Measurements from ENCODE around the gene PRR14. TPM values are rescaled to one million over a fixed set of nuclear protein-coding genes. Genes with fewer than 3 reads are reported as not detected.

PRR14 gene
- total RNA-seq, 1 donor from 2014 or later, result 2.6 TPM

DNA sequence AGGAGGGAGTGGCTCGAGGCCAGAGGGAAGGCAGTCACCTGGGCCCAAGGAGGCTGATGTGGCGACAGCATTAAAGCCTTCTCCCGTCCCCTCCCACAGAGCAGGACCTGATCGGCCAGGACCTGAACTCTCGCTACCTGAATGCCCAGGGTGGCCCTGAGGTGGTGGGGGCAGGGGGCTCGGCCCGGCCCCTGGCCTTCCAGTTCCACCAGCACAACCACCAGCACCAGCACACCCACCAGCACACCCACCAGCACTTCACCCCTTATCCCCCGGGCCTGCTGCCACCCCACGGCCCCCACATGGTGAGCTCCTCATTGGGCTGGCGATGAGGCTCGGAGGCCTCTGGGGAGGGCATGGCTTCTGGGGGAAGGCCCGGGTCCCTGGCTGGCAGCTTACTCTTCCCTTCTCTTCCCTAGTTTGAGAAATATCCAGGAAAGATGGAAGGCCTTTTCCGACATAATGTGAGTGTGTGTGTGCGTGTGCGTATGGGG lies 13.9 kb downstream of the PRR14 start:
- no peak overlapping the region for H3K4me3 ChIP-seq (ENCODE audit: low read depth, low read length)
- DNase-seq (ENCODE audit: low read depth) (no peak), FAIRE-seq (no peak)
- H3K27me3 ChIP-seq (ENCODE audit: control insufficient read depth, insufficient read depth, low read length), result no peaks in the 10 kb centered on the region
- TF ChIP-seq, protein P1, sequence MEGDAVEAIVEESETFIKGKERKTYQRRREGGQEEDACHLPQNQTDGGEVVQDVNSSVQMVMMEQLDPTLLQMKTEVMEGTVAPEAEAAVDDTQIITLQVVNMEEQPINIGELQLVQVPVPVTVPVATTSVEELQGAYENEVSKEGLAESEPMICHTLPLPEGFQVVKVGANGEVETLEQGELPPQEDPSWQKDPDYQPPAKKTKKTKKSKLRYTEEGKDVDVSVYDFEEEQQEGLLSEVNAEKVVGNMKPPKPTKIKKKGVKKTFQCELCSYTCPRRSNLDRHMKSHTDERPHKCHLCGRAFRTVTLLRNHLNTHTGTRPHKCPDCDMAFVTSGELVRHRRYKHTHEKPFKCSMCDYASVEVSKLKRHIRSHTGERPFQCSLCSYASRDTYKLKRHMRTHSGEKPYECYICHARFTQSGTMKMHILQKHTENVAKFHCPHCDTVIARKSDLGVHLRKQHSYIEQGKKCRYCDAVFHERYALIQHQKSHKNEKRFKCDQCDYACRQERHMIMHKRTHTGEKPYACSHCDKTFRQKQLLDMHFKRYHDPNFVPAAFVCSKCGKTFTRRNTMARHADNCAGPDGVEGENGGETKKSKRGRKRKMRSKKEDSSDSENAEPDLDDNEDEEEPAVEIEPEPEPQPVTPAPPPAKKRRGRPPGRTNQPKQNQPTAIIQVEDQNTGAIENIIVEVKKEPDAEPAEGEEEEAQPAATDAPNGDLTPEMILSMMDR (IDR thresholded peaks at IDR 0.05; ENCODE audit: insufficient read depth, low read length, severe bottlenecking), result no peak
- H3K36me3 ChIP-seq (ENCODE audit: control insufficient read depth, insufficient read depth, low read length), result peaks cover 52% of the 10 kb centered on the region

DNA sequence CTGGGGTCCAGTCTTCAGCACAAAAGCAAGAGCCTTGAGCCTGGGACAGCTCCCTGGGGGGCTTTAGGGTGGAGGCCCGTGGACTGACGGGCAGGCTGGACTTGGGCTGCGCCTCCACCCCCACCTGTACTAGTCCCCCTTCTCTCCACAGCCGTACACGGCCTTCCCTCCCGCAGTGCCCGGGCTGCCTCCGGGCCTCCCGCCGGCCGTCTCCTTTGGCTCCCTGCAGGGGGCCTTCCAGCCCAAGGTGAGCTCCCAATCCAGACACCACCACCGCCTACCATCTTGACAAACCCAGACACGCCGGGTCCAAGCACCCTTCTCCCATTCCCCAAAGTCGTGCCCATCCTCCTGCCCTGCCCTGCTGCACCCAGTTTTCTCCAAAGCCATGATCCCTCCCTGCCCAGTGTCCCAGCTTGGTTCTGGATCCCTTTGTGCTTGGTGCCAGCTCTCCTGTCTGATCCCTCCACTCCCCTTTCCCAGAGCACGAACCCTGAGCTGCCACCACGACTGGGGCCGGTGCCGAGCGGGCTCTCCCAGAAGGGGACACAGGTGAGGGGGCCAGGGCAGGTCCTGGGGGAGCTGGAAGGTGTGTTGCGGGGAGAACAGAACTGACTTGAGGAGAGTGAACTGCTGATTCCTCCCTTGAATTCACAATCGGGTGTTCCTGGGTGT lies 14.5 kb downstream of the PRR14 start:
- DNase-seq (ENCODE audit: low read depth), result no peak
- Histone ChIP-seq H3K4me3 (ENCODE audit: low read depth, low read length) (no peak overlapping the region), H3K27me3 (ENCODE audit: control insufficient read depth, insufficient read depth, low read length) (no peaks in the 10 kb centered on the region), H3K36me3 (ENCODE audit: control insufficient read depth, insufficient read depth, low read length) (peaks cover 56% of the 10 kb centered on the region)
- no peak for FAIRE-seq
- TF ChIP-seq, protein P1 (IDR thresholded peaks at IDR 0.05; ENCODE audit: insufficient read depth, low read length, severe bottlenecking), result no peak

DNA sequence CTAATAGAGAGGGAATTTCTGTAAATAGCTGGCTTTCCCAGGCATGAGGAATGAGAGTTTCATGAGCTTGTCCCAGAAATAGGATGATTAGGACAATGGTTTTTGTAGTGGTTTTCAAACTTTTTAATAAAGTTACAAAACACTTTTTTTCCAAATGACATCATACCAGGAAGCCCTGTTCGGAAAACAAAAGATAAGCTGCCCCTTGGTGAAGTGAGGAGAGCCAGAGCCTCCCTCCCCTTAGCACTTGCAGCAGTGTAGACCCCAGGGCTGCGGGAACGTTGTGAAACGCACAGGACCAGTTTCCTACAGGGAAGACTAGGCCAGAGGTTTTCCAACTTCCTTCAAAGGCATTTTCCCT lies 15.1 kb downstream of the PRR14 start:
- peaks cover 56% of the 10 kb centered on the region for H3K36me3 ChIP-seq (ENCODE audit: control insufficient read depth, insufficient read depth, low read length)
- TF ChIP-seq, protein P1 (IDR thresholded peaks at IDR 0.05; ENCODE audit: insufficient read depth, low read length, severe bottlenecking), result no peak
- DNase-seq (ENCODE audit: low read depth) (no peak), FAIRE-seq (no peak)
- no peaks in the 10 kb centered on the region for H3K27me3 ChIP-seq (ENCODE audit: control insufficient read depth, insufficient read depth, low read length)
- H3K4me3 ChIP-seq (ENCODE audit: low read depth, low read length), result no peak overlapping the region

DNA sequence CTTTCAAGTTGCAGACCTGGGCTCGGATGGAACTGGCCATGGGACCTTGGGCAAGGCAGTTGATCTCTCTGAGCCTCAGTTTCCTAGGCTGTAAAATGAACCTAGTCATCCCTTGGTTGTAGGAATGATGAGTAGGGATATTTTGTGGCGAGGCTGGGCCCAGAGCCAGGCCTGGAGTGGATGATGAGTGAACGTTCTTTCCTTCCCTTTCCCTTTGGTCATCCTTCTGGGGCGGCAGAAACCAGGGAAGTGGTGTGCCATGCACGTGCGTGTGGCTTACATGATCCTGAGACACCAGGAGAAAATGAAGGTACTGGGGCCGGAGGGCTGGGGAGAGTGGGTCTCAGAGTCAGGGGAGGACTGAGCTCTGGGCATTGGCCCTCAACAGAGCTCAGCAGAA lies 15.9 kb downstream of the PRR14 start:
- Histone ChIP-seq H3K4me3 (ENCODE audit: low read depth, low read length) (no peak overlapping the region), H3K27me3 (ENCODE audit: control insufficient read depth, insufficient read depth, low read length) (no peaks in the 10 kb centered on the region), H3K36me3 (ENCODE audit: control insufficient read depth, insufficient read depth, low read length) (peaks cover 52% of the 10 kb centered on the region)
- TF ChIP-seq, protein P1 (IDR thresholded peaks at IDR 0.05; ENCODE audit: insufficient read depth, low read length, severe bottlenecking), result no peak
- DNase-seq (ENCODE audit: low read depth) (no peak), FAIRE-seq (no peak)

DNA sequence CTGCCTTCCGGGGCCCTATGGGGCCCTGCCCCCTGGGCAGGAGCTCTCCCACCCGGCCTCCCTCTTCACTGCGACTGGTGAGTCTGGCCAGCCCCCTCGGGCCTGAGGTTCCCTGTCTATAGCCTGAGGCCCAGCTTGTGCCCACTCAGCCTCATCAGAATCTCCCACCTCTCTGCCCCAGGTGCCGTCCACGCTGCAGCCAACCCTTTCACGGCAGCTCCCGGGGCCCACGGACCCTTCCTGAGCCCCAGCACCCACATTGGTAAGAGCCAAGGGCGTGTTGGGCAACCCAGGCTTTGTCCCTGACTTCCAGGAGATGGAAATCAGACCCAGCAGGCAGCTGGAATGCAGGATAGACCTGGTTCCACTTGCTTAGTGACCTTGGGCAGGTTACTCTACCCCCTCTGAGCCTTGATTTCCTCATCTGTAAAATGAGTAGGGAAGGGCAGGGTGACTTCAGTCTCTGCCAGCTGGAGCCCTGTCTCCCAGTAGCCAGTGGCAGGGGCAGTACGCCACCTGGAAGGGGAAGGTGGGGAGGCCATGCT lies 16.7 kb downstream of the PRR14 start:
- Histone ChIP-seq H3K36me3 (ENCODE audit: control insufficient read depth, insufficient read depth, low read length) (peaks cover 46% of the 10 kb centered on the region), H3K27me3 (ENCODE audit: control insufficient read depth, insufficient read depth, low read length) (no peaks in the 10 kb centered on the region), H3K4me3 (ENCODE audit: low read depth, low read length) (no peak overlapping the region)
- DNase-seq (ENCODE audit: low read depth), result no peak
- TF ChIP-seq, protein P1 (IDR thresholded peaks at IDR 0.05; ENCODE audit: insufficient read depth, low read length, severe bottlenecking), result no peak
- FAIRE-seq, result no peak
